DND-41 (cell line): Measurements from ENCODE around the gene PRELP.

Experiments
- CTCF ChIP-seq: IDR thresholded peaks from 2 replicates; pipeline ENCODE4 v1.5.1; 2012; ENCODE audit warnings: borderline replicate concordance, low read length, moderate library complexity, mild to moderate bottlenecking; ENCODE audit not compliant: poor library complexity, severe bottlenecking; ENCODE audit errors: extremely low read depth
- EZH2 ChIP-seq: IDR thresholded peaks from 3 replicates; pipeline ENCODE4 v1.6.1; 2012; ENCODE audit warnings: borderline replicate concordance, low read depth, mild to moderate bottlenecking, moderate library complexity, low read length, inconsistent platforms; ENCODE audit not compliant: severe bottlenecking

- TF ChIP-seq CTCF: no peak
- TF ChIP-seq EZH2: no peak
These were observed 27.0 kb upstream of the PRELP start for GRCh38 chr1:203448521-203449061.
